Skeletal muscle tissue (tissue), 4 donors: ENCODE data around the gene MLYCD. TPM values are rescaled to one million over a fixed set of nuclear protein-coding genes. Genes with fewer than 3 reads are reported as not detected.

Experiments
- H3K27ac ChIP-seq: one replicate; pipeline ENCODE4 v1.7.0; 2013; ENCODE audit warnings: mild to moderate bottlenecking, low read depth, low read length, inconsistent platforms
- H3K27me3 ChIP-seq, 3 donors: one replicate each; pipeline ENCODE4 v1.7.0; 2013; ENCODE audit warnings: low read length in 3 of 3; ENCODE audit not compliant: control insufficient read depth in 3 of 3, insufficient read depth in 3 of 3
- H3K36me3 ChIP-seq, 3 donors: one replicate each; pipeline ENCODE4 v1.7.0; 2013; ENCODE audit warnings: low read length in 3 of 3; ENCODE audit not compliant: control insufficient read depth in 3 of 3, insufficient read depth in 3 of 3
- H3K4me1 ChIP-seq, 3 donors: one replicate each; pipeline ENCODE4 v1.7.0; 2013; ENCODE audit warnings: low read length in 3 of 3, mild to moderate bottlenecking in 3 of 3; ENCODE audit not compliant: control insufficient read depth in 3 of 3, insufficient read depth in 3 of 3
- H3K4me3 ChIP-seq, 3 donors: one replicate each; pipeline ENCODE4 v1.7.0; 2013; ENCODE audit warnings: low read length in 3 of 3
- H3K9ac ChIP-seq, 3 donors: one replicate each; pipeline ENCODE4 v1.7.0; 2013; ENCODE audit warnings: low read length in 3 of 3, mild to moderate bottlenecking in 3 of 3, moderate library complexity in 2 of 3, low read depth in 1 of 3
- H3K9me3 ChIP-seq, 3 donors: one replicate each; pipeline ENCODE4 v1.7.0; 2013; ENCODE audit warnings: low read length in 3 of 3; ENCODE audit not compliant: control insufficient read depth in 3 of 3
- total RNA-seq: library from RNA; depleted of rRNA; stranded (reverse); fragments of >200 nt; gene quantifications from one replicate; pipeline ENCODE4 v1.2.3, GENCODE V29; 2014
- donor health status: Osteomylitis.

The MLYCD gene
- total RNA-seq, 1 donor from 2014 or later, result 3.1 TPM

GRCh38 chr16:83967091-83967490, 68.2 kb downstream of the MLYCD start:
- H3K36me3 ChIP-seq, result peaks cover 22 to 28% (median 27%) of the 10 kb centered on the region in 3 donors
- no peak overlapping the region for H3K9ac ChIP-seq
- no peak overlapping the region for H3K27ac ChIP-seq
- peaks cover 0 to 12% (median 8%) of the 10 kb centered on the region in 3 donors for H3K4me1 ChIP-seq
- peaks cover 0 to 7% (median 4%) of the 10 kb centered on the region in 3 donors for H3K27me3 ChIP-seq
- H3K9me3 ChIP-seq, result no peaks in the 10 kb centered on the region
- no peak overlapping the region for H3K4me3 ChIP-seq

- no peak within 1 kb of the TSS for H3K27ac ChIP-seq
- H3K36me3 ChIP-seq, result peaks cover 17 to 22% (median 21%) of the 10 kb centered on the region in 3 donors
- H3K9me3 ChIP-seq, result no peaks in the 10 kb centered on the region
- H3K27me3 ChIP-seq, result peaks cover 0 to 7% (median 4%) of the 10 kb centered on the region in 3 donors
- H3K4me1 ChIP-seq, result peaks cover 0 to 9% (median 7%) of the 10 kb centered on the region in 3 donors
- no peak within 1 kb of the TSS for H3K4me3 ChIP-seq
- no peak within 1 kb of the TSS for H3K9ac ChIP-seq
Measured at GRCh38 chr16:83967838-83968305, 69.0 kb downstream of the MLYCD start, which contains the start of gene NECAB2. Gene NECAB2, plus strand, starts transcription at chr16:83968244. Its CDS starts 405 bp downstream, at chr16:83968649.

GRCh38 chr16:83968306-83968851, 69.5 kb downstream of the MLYCD start:
- H3K27me3 ChIP-seq, result peaks cover 0 to 7% (median 4%) of the 10 kb centered on the region in 3 donors
- H3K4me1 ChIP-seq, result peaks cover 0 to 4% (median 2%) of the 10 kb centered on the region in 3 donors
- no peak overlapping the region for H3K4me3 ChIP-seq
- H3K9me3 ChIP-seq, result no peaks in the 10 kb centered on the region
- H3K27ac ChIP-seq, result no peak overlapping the region
- H3K9ac ChIP-seq, result no peak overlapping the region
- H3K36me3 ChIP-seq, result peaks cover 12 to 19% (median 17%) of the 10 kb centered on the region in 3 donors

- no peak overlapping the region for H3K9ac ChIP-seq
- H3K27ac ChIP-seq, result no peak overlapping the region
- H3K27me3 ChIP-seq, result peaks cover 0 to 8% (median 4%) of the 10 kb centered on the region in 3 donors
- H3K36me3 ChIP-seq, result peaks cover 6 to 19% (median 13%) of the 10 kb centered on the region in 3 donors
- H3K4me3 ChIP-seq, result no peak overlapping the region
- H3K4me1 ChIP-seq, result no peaks in the 10 kb centered on the region
- H3K9me3 ChIP-seq, result no peaks in the 10 kb centered on the region
Measured at GRCh38 chr16:83968891-83969649, 70.2 kb downstream of the MLYCD start.

- Histone ChIP-seq H3K4me1 (no peaks in the 10 kb centered on the region), H3K4me3 (no peak overlapping the region), H3K9me3 (no peaks in the 10 kb centered on the region), H3K27me3 (peaks cover 2 to 13% (median 4%) of the 10 kb centered on the region in 3 donors), H3K27ac (no peak overlapping the region), H3K9ac (no peak overlapping the region), H3K36me3 (peaks cover 3 to 13% (median 9%) of the 10 kb centered on the region in 3 donors)
Measured at GRCh38 chr16:83969771-83970429, 71.0 kb downstream of the MLYCD start.

- Histone ChIP-seq H3K9ac (no peak overlapping the region), H3K9me3 (no peaks in the 10 kb centered on the region), H3K4me3 (no peak overlapping the region), H3K36me3 (peaks cover 3 to 7% (median 7%) of the 10 kb centered on the region in 3 donors), H3K27ac (no peak overlapping the region), H3K4me1 (no peaks in the 10 kb centered on the region), H3K27me3 (peaks cover 2 to 13% (median 4%) of the 10 kb centered on the region in 3 donors)
Measured at GRCh38 chr16:83970430-83970815, 71.5 kb downstream of the MLYCD start.

- no peaks in the 10 kb centered on the region for H3K4me1 ChIP-seq
- H3K27me3 ChIP-seq, result peaks cover 2 to 13% (median 4%) of the 10 kb centered on the region in 3 donors
- H3K27ac ChIP-seq, result no peak overlapping the region
- H3K9me3 ChIP-seq, result no peaks in the 10 kb centered on the region
- H3K36me3 ChIP-seq, result no peaks in the 10 kb centered on the region
- no peak overlapping the region for H3K9ac ChIP-seq
- H3K4me3 ChIP-seq, result no peak overlapping the region
Measured at GRCh38 chr16:83971165-83972130, 72.5 kb downstream of the MLYCD start.

- no peak overlapping the region for H3K4me3 ChIP-seq
- no peaks in the 10 kb centered on the region for H3K4me1 ChIP-seq
- H3K36me3 ChIP-seq, result no peaks in the 10 kb centered on the region
- peaks cover 2 to 13% (median 4%) of the 10 kb centered on the region in 3 donors for H3K27me3 ChIP-seq
- no peak overlapping the region for H3K27ac ChIP-seq
- no peak overlapping the region for H3K9ac ChIP-seq
- H3K9me3 ChIP-seq, result no peaks in the 10 kb centered on the region
Measured at GRCh38 chr16:83972256-83973008, 73.5 kb downstream of the MLYCD start.

- Histone ChIP-seq H3K4me3 (no peak overlapping the region), H3K9me3 (peaks cover 0 to 3% (median 2%) of the 10 kb centered on the region in 3 donors), H3K27ac (no peak overlapping the region), H3K27me3 (peaks cover 2 to 13% (median 4%) of the 10 kb centered on the region in 3 donors), H3K36me3 (no peaks in the 10 kb centered on the region), H3K4me1 (no peaks in the 10 kb centered on the region), H3K9ac (no peak overlapping the region)
Measured at GRCh38 chr16:83973077-83973476, 74.2 kb downstream of the MLYCD start.
